NCI-H345 (cell line): ENCODE data around the gene PDK4.
"Not testable (repeated sequence)": the region's sequence is repeated elsewhere in the genome, so short reads cannot be mapped to it uniquely, and the experiment has no call there.

Experiments used
- DNase-seq: peaks from one replicate; lab custom pipeline; 2025; lab: John Stamatoyannopoulos, UW

The PDK4 gene

GRCh38 chr7:95604811-95605210 lies 8.5 kb upstream of the PDK4 start:
- DNase-seq: not testable (repeated sequence)

- not testable (repeated sequence) for DNase-seq
Measured at GRCh38 chr7:95604397-95604796, 8.1 kb upstream of the PDK4 start.

GRCh38 chr7:95602421-95602820 lies 6.1 kb upstream of the PDK4 start:
- DNase-seq: no peak

- no peak for DNase-seq
Measured at GRCh38 chr7:95601316-95601715, 5.0 kb upstream of the PDK4 start.

- no peak for DNase-seq
Measured at GRCh38 chr7:95599069-95599468, 2.8 kb upstream of the PDK4 start.

- no peak for DNase-seq
Measured at GRCh38 chr7:95598511-95598910, 2.2 kb upstream of the PDK4 start.

- DNase-seq: no peak
Measured at GRCh38 chr7:95595746-95596197, 544 bp downstream of the PDK4 start.

- DNase-seq: no peak
Measured at GRCh38 chr7:95594185-95594584, 2.1 kb downstream of the PDK4 start.

GRCh38 chr7:95593343-95593742 lies 3.0 kb downstream of the PDK4 start:
- no peak for DNase-seq

- no peak for DNase-seq
Measured at GRCh38 chr7:95592570-95592969, 3.7 kb downstream of the PDK4 start.

GRCh38 chr7:95590387-95591248 lies 5.7 kb downstream of the PDK4 start:
- DNase-seq: no peak

- DNase-seq: no peak
Measured at GRCh38 chr7:95589766-95590165, 6.5 kb downstream of the PDK4 start.

- no peak for DNase-seq
Measured at GRCh38 chr7:95589031-95589430, 7.3 kb downstream of the PDK4 start.

- no peak for DNase-seq
Measured at GRCh38 chr7:95586951-95587301, 9.4 kb downstream of the PDK4 start.

- no peak for DNase-seq
Measured at GRCh38 chr7:95585426-95585789, 10.9 kb downstream of the PDK4 start.

- DNase-seq: no peak
Measured at GRCh38 chr7:95584769-95585425, 11.4 kb downstream of the PDK4 start.

GRCh38 chr7:95583834-95584621 lies 12.3 kb downstream of the PDK4 start:
- no peak for DNase-seq

GRCh38 chr7:95582578-95583293 lies 13.6 kb downstream of the PDK4 start:
- no peak for DNase-seq

GRCh38 chr7:95581467-95581866 lies 14.8 kb downstream of the PDK4 start:
- DNase-seq: no peak

GRCh38 chr7:95579318-95579717 lies 17.0 kb downstream of the PDK4 start:
- DNase-seq: no peak

- DNase-seq: peak; percentile 68
Measured at GRCh38 chr7:95578299-95578855, 17.9 kb downstream of the PDK4 start.

GRCh38 chr7:95577137-95577536 lies 19.2 kb downstream of the PDK4 start:
- DNase-seq: no peak
